GM12878 (cell line): ENCODE results near the gene ITSN2. TPM values are rescaled to one million over a fixed set of nuclear protein-coding genes. Genes with fewer than 3 reads are reported as not detected.

ENCODE experiments used
- ATAC-seq: fragments of 200-7000 bp; cut with Tn5 transposase; 3 replicates; pipeline ENCODE4 v1.9.1; 2020; ENCODE audit warnings: mild to moderate bottlenecking, moderate library complexity
- BruUV-seq: library from RNA; stranded (reverse); fragments of 400-500 nt; replicated peaks from 2 replicates; lab custom pipeline; 2021; lab: Mats Ljungman, UMichigan
- CTCF ChIA-PET: fragments of 300-600 bp; sonication (Branson Sonifier 250); formaldehyde crosslinking; extraction: SDS; loops from one replicate; lab custom pipeline; 2021; ENCODE audit warnings: inconsistent platforms; lab: Yijun Ruan, JAX
- POLR2A ChIA-PET: fragments of 350-600 bp; formaldehyde crosslinking; extraction: SDS; loops from one replicate; lab custom pipeline; 2021; ENCODE audit warnings: inconsistent platforms; lab: Charles Lee
- RAD21 ChIA-PET: fragments of 300-600 bp; sonication (Branson Sonifier 250); formaldehyde crosslinking; loops from one replicate; lab custom pipeline; 2023; ENCODE audit warnings: antibody characterized with exemption; ENCODE audit not compliant: unreplicated experiment; lab: Charles Lee
- SMC1A ChIA-PET: fragments of 300-600 bp; sonication (Branson Sonifier 250); formaldehyde crosslinking; loops from one replicate; lab custom pipeline; 2023; ENCODE audit not compliant: unreplicated experiment, uncharacterized antibody; lab: Charles Lee
- DNase-seq: peaks from one replicate; pipeline ENCODE4 v3.0.0-alpha.2; 2011; ENCODE audit warnings: low read depth, low spot score
- FAIRE-seq: peaks from 3 replicates; lab custom pipeline; 2011; peaks lifted over from hg19 to GRCh38; lab: Jason Lieb, UNC
- H2AFZ ChIP-seq: 2 replicates; pipeline ENCODE4 v1.6.0; 2011; ENCODE audit warnings: low read depth, low read length, control low read depth; ENCODE audit not compliant: control insufficient read depth
- H3K27ac ChIP-seq: 2 replicates; pipeline ENCODE4 v1.5.1; 2011; ENCODE audit warnings: control low read depth; ENCODE audit not compliant: control insufficient read depth, insufficient read depth
- H3K27me3 ChIP-seq, 2 experiments: replicated peaks in 1 of 2; 2 replicates each; pipeline versions ENCODE4 v1.6.0 to v1.6.1; 2011; ENCODE audit warnings: low read length in 1 of 2; ENCODE audit not compliant: control insufficient read depth in 2 of 2, insufficient read depth in 2 of 2
- H3K36me3 ChIP-seq, 2 experiments: 2 replicates each; pipeline ENCODE4 v1.5.1; 2011; ENCODE audit warnings: low read length in 1 of 2; ENCODE audit not compliant: control insufficient read depth in 2 of 2, insufficient read depth in 2 of 2
- H3K4me1 ChIP-seq: 2 replicates; pipeline ENCODE4 v1.6.1; 2011; ENCODE audit warnings: mild to moderate bottlenecking, low read length, moderate library complexity, mixed read lengths; ENCODE audit not compliant: control insufficient read depth, insufficient read depth
- H3K4me2 ChIP-seq: 2 replicates; pipeline ENCODE4 v1.6.0; 2011; ENCODE audit warnings: control low read depth; ENCODE audit not compliant: control insufficient read depth, insufficient read depth
- H3K4me3 ChIP-seq: fragments of 200-600 bp; sonication (generic); 2 replicates; pipeline ENCODE4 v1.5.1; 2016
- H3K79me2 ChIP-seq: 2 replicates; pipeline ENCODE4 v1.6.0; 2011; ENCODE audit warnings: low read length; ENCODE audit not compliant: control insufficient read depth, insufficient read depth
- H3K9ac ChIP-seq: 2 replicates; pipeline ENCODE4 v1.8.0; 2011; ENCODE audit warnings: low read length, control low read depth, mixed read lengths; ENCODE audit not compliant: control insufficient read depth, insufficient read depth
- H3K9me3 ChIP-seq: replicated peaks from 3 replicates; pipeline ENCODE4 v1.5.1; 2011; ENCODE audit warnings: mild to moderate bottlenecking, low read length; ENCODE audit not compliant: control insufficient read depth, insufficient read depth
- H4K20me1 ChIP-seq: 2 replicates; pipeline ENCODE4 v1.6.0; 2011; ENCODE audit not compliant: control insufficient read depth, insufficient read depth
- CBX3 ChIP-seq: fragments of 200-600 bp; sonication (generic); IDR thresholded peaks from 2 replicates; pipeline ENCODE4 v1.6.1; 2016; ENCODE audit warnings: low read depth, borderline replicate concordance
- PAX5 ChIP-seq: IDR thresholded peaks from 2 replicates; pipeline ENCODE4 v1.6.1; 2011; ENCODE audit warnings: low read depth, low read length, borderline replicate concordance
- SMAD1 ChIP-seq: fragments of 450-650 bp; IDR thresholded peaks from 2 replicates; pipeline ENCODE4 v1.6.1; 2018; ENCODE audit warnings: mild to moderate bottlenecking, low read depth; ENCODE audit not compliant: partially characterized antibody
- ZNF622 ChIP-seq: fragments of 450-650 bp; IDR thresholded peaks from 2 replicates; pipeline ENCODE4 v1.6.1; 2017; ENCODE audit warnings: mild to moderate bottlenecking, inconsistent platforms
- WGBS: methylation state at CpG from one replicate; pipeline ENCODE4 v1.1.6; 2016; ENCODE audit warnings: low lambda C conversion rate; ENCODE audit not compliant: insufficient replicate concordance, insufficient coverage; ENCODE audit errors: missing lambda C conversion rate; 5-methylcytosine and 5-hydroxymethylcytosine counted together
- in situ Hi-C: fragments of 300-500 bp; cut with MboI; formaldehyde crosslinking; loops from 9 replicates; pipeline ENCODE4 v1.14.3; 2018; ENCODE audit warnings: mixed read lengths
- intact Hi-C: fragments of 100-400 bp; cut with micrococcal nuclease; formaldehyde crosslinking; loops from one replicate; pipeline ENCODE4 v1.14.2; 2022; ENCODE audit not compliant: unreplicated experiment
- polyA plus RNA-seq, 11 experiments: library from polyadenylated mRNA; depleted of rRNA in 4 of 11; unstranded in 6 of 11; stranded (reverse) in 5 of 11; fragments of >200 nt; fragmentation: Nextera tagmentation in 4 of 11; fragmentation: Illumina TruSeq in 1 of 11; extraction: Ambion mirVana in 4 of 11; extraction: Trizol in 1 of 11; gene quantifications; 1 replicate in 1 of 11; 2 replicates in 10 of 11; pipeline versions ENCODE4 v1.2.1 to v1.2.3, GENCODE V29; 2011 to 2016; ENCODE audit warnings: inconsistent platforms in 2 of 11, missing spikeins in 2 of 11, low read depth in 1 of 11
- total RNA-seq, 4 experiments: library from RNA; depleted of rRNA in 3 of 4; stranded (reverse); fragments of >200 nt in 3 of 4; fragmentation: Illumina TruSeq in 1 of 4; extraction: Trizol in 1 of 4; gene quantifications; 2 replicates each; pipeline versions ENCODE4 v1.2.1 to v1.2.3, GENCODE V29; 2013 to 2021

ITSN2 gene
- total and polyA plus RNA-seq, 10 of the 15 experiments (the other 5 are each of a cell fraction or from before 2014, with no cell fraction given) = 20.5 to 80.0 (median 54.7) TPM

DNA sequence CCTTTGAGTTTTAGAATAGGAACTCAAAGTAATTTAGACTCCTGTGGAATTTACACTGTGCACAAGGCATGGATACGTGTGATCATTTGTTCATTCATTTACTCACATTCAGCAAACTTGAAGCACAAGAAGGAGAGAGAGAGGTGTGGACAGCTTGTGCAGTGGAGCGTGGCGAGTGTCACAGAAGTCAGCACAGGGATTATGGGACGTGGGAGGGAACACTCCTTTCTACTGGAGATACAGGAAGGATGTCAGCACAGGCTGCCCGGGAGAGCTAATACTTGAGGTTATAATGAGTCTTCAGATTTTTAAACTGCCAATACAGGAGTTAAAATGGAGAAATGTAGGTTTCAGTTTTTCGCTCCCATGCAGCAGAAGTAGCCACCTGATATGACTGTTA, 178.5 kb downstream of the ITSN2 start:
- H2AFZ ChIP-seq = no peak overlapping the region
- POLR2A ChIA-PET = interaction anchor here (0.5 kb wide), 1 partner anchor 148 kb away, joined by 3 read pairs; no protein-coding TSS in a partner anchor
- H3K36me3 ChIP-seq = no peaks in the 10 kb centered on the region
- no peaks in the 10 kb centered on the region for H3K9me3 ChIP-seq
- H3K9ac ChIP-seq = no peak overlapping the region
- CTCF ChIA-PET = no interaction called here
- SMC1A ChIA-PET = interaction anchor here (1.0 kb wide), 2 partner anchors 10 to 25 kb away, joined by 3 to 4 read pairs; no protein-coding TSS in a partner anchor
- ATAC-seq (no peak), FAIRE-seq (no peak), DNase-seq (no peak)
- H3K27me3 ChIP-seq = no peaks in the 10 kb centered on the region
- RAD21 ChIA-PET = no interaction called here
- no peaks in the 10 kb centered on the region for H3K4me1 ChIP-seq
- intact Hi-C loops = no loop called here
- in situ Hi-C loops = no loop called here
- WGBS = 34% methylated on average over 6 of the region's 6 CpGs
- H3K4me2 ChIP-seq = no peak overlapping the region
- no peaks in the 10 kb centered on the region for H3K79me2 ChIP-seq
- no peak for TF ChIP-seq CBX3
- TF ChIP-seq PAX5 = peak; percentile 86; the same call in 1 of the 2 replicates
- no peak for TF ChIP-seq ZNF622
- no peaks in the 10 kb centered on the region for H4K20me1 ChIP-seq
- H3K27ac ChIP-seq = no peak overlapping the region
- H3K4me3 ChIP-seq = no peak overlapping the region
- BruUV-seq = no TSS peak

DNA sequence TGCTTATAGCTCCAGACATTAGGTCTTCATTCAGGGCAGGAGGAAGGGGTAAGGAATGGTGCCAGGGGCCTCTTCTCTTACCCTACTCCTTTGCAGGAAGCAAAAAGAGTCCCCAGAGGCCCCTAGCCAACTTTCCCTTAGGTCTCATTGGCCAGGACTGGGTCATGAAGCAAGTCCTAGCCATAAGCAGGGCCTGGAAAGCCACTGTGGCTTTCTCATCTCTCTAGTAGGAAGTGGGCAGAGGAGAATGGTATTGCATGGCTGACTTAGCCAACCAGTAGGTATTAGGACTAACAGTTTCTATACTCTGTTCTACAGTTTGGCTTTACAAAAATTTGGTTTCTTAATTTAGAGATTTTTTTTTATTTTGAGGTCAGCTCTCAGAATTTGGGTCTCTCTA, 180.7 kb downstream of the ITSN2 start:
- H2AFZ ChIP-seq = no peak overlapping the region
- TF ChIP-seq SMAD1 = no peak
- POLR2A ChIA-PET = no interaction called here
- H3K9ac ChIP-seq = no peak overlapping the region
- RAD21 ChIA-PET = interaction anchor here (1.1 kb wide), 1 partner anchor 150 kb away, joined by 3 read pairs; no protein-coding TSS in a partner anchor
- H3K27ac ChIP-seq = no peak overlapping the region
- in situ Hi-C loops (no loop called here), intact Hi-C loops (no loop called here)
- H3K4me3 ChIP-seq = no peak overlapping the region
- FAIRE-seq = no peak
- no TSS peak for BruUV-seq
- no peaks in the 10 kb centered on the region for H3K27me3 ChIP-seq
- H3K36me3 ChIP-seq = no peaks in the 10 kb centered on the region
- H3K4me2 ChIP-seq = no peak overlapping the region
- SMC1A ChIA-PET = interaction anchor here (1.0 to 1.9 kb wide), 4 partner anchors 11 to 254 kb away, joined by 3 to 7 read pairs (median 4); no protein-coding TSS in a partner anchor
- H3K79me2 ChIP-seq = no peaks in the 10 kb centered on the region
- no peak for DNase-seq
- ATAC-seq = peak; percentile 61
- H3K9me3 ChIP-seq = no peaks in the 10 kb centered on the region
- CTCF ChIA-PET = interaction anchor here (1.4 to 2.1 kb wide), 2 partner anchors 16 to 356 kb away, joined by 3 to 10 read pairs; no protein-coding TSS in a partner anchor
- no peaks in the 10 kb centered on the region for H4K20me1 ChIP-seq
- H3K4me1 ChIP-seq = no peaks in the 10 kb centered on the region
